Type B pancreatic cell (in vitro differentiated cells): Measurements from ENCODE around the gene OGDH. TPM values are rescaled to one million over a fixed set of nuclear protein-coding genes. Genes with fewer than 3 reads are reported as not detected.

Source experiments
- DNase-seq: peaks from one replicate; pipeline ENCODE4 v3.0.0; 2021; ENCODE audit warnings: mixed read lengths; ENCODE audit not compliant: unreplicated experiment; ENCODE audit errors: extremely low spot score
- H3K27ac Mint-ChIP-seq: 2 replicates; pipeline ENCODE4 v1.8.0; 2021; ENCODE audit warnings: mild to moderate bottlenecking, mixed read lengths
- H3K27me3 Mint-ChIP-seq: 2 replicates; pipeline ENCODE4 v1.8.0; 2021; ENCODE audit warnings: mixed read lengths
- H3K36me3 Mint-ChIP-seq: 2 replicates; pipeline ENCODE4 v1.8.0; 2021; ENCODE audit warnings: mixed read lengths
- H3K4me1 Mint-ChIP-seq: one replicate; pipeline ENCODE4 v1.8.0; 2021; ENCODE audit warnings: mixed read lengths; ENCODE audit not compliant: unreplicated experiment
- H3K4me3 Mint-ChIP-seq: 2 replicates; pipeline ENCODE4 v1.8.0; 2021; ENCODE audit warnings: mild to moderate bottlenecking, mixed read lengths
- H3K9me3 Mint-ChIP-seq: 2 replicates; pipeline ENCODE4 v1.8.0; 2021; ENCODE audit warnings: mixed read lengths
- CTCF ChIP-seq: fragments of 200-600 bp; sonication (generic); conservative IDR thresholded peaks from 2 replicates; pipeline ENCODE4 v1.5.0; 2021; ENCODE audit warnings: antibody characterized with exemption, mild to moderate bottlenecking
- total RNA-seq: library from RNA; stranded (reverse); gene quantifications from 2 replicates; pipeline ENCODE4 v1.2.1, GENCODE V29; 2021; ENCODE audit warnings: low replicate concordance

The OGDH gene
- total RNA-seq, 1 donor from 2014 or later: 92.8 TPM

DNA sequence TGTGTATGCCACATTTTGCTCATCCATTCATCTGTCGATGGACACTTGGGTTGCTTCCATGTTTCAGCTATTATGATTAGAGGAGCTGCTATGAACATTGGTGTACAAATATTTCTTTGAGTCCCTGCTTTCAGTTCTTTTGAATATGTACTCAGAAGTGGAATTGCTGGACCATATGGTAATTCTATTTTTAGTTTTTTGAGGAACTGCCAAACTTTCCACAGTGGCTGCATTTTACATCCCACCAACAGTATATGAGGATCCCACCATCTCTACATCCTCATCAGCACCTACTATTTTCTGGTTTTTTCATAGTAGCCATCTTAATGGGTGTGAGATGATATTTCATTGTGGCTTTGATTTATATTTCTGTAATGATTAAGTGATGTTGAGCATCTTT is 97.5 kb downstream of the OGDH start:
- Mint-ChIP-seq H3K27me3 (no peaks in the 10 kb centered on the region), H3K36me3 (peaks cover 21% of the 10 kb centered on the region), H3K4me1 (no peaks in the 10 kb centered on the region), H3K27ac (no peak overlapping the region), H3K4me3 (no peak overlapping the region), H3K9me3 (no peaks in the 10 kb centered on the region)
- no peak for TF ChIP-seq CTCF
- DNase-seq: no peak

DNA sequence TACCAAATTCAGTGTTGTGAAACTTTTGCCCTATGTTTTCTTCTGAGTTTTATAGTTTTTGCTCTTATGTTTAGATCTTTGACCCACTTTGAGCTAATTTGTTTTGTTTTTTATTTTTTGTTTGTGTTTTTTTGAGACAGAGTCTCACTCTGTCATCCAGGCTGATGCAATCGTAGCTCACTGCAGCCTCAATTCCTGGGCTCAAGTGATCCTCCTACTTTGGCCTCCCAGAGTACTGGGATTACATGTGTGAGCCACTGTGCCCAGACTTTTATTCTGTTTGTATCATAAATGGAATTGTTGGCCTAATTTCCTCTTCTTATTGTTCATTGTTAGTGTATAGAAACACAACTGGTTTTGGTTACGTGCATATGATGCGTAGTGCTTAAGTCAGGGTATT is 99.0 kb downstream of the OGDH start:
- no peaks in the 10 kb centered on the region for H3K4me1 Mint-ChIP-seq
- no peaks in the 10 kb centered on the region for H3K27me3 Mint-ChIP-seq
- H3K9me3 Mint-ChIP-seq: no peaks in the 10 kb centered on the region
- no peak for TF ChIP-seq CTCF
- no peak overlapping the region for H3K4me3 Mint-ChIP-seq
- no peak for DNase-seq
- H3K36me3 Mint-ChIP-seq: peaks cover 16% of the 10 kb centered on the region
- no peak overlapping the region for H3K27ac Mint-ChIP-seq

- Mint-ChIP-seq H3K27ac (no peak overlapping the region), H3K9me3 (no peaks in the 10 kb centered on the region), H3K27me3 (peaks cover 2% of the 10 kb centered on the region), H3K4me3 (no peak overlapping the region), H3K36me3 (peaks cover 9% of the 10 kb centered on the region), H3K4me1 (peaks cover 4% of the 10 kb centered on the region)
- no peak for TF ChIP-seq CTCF
- no peak for DNase-seq
Measured at GRCh38 chr7:44706788-44707557, 100.5 kb downstream of the OGDH start.

DNA sequence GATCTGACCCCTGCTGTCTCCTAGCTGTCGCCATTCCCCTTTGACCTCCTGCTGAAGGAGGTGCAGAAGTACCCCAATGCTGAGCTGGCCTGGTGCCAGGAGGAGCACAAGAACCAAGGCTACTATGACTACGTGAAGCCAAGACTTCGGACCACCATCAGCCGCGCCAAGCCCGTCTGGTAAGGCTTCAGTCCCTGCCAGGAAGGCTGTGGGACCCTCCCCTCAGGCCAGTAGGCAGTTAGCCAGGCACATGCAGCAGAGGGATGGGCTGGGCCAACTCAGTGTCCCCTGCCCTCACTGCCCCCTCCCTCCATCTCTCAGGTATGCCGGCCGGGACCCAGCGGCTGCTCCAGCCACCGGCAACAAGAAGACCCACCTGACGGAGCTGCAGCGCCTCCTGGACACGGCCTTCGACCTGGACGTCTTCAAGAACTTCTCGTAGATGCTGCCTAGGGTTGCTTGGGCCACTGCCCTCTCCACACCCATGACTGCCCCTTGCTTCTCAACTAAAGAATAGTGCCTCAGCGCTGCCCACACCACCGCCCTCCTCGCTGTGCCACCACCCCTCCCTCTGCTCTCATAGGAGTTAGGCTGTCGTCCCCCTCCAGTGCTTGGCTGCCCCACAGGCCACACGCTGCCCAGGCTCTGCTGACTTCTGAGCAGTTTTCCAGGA is 101.3 kb downstream of the OGDH start:
- peaks cover 3% of the 10 kb centered on the region for H3K27me3 Mint-ChIP-seq
- no peak for TF ChIP-seq CTCF
- H3K4me1 Mint-ChIP-seq: peaks cover 7% of the 10 kb centered on the region
- no peak for DNase-seq
- no peaks in the 10 kb centered on the region for H3K9me3 Mint-ChIP-seq
- H3K4me3 Mint-ChIP-seq: no peak overlapping the region
- no peak overlapping the region for H3K27ac Mint-ChIP-seq
- peaks cover 7% of the 10 kb centered on the region for H3K36me3 Mint-ChIP-seq

GRCh38 chr7:44709011-44709915 is 102.8 kb downstream of the OGDH start:
- Mint-ChIP-seq H3K4me3 (no peak overlapping the region), H3K9me3 (no peaks in the 10 kb centered on the region), H3K4me1 (peaks cover 7% of the 10 kb centered on the region), H3K27ac (no peak overlapping the region), H3K27me3 (peaks cover 3% of the 10 kb centered on the region), H3K36me3 (no peaks in the 10 kb centered on the region)
- no peak for DNase-seq
- TF ChIP-seq CTCF: no peak
